Small intestine (tissue), 7 donors: ENCODE results near the gene KRTAP1-5. TPM values are rescaled to one million over a fixed set of nuclear protein-coding genes. Genes with fewer than 3 reads are reported as not detected.
"Not testable (repeated sequence)": the region's sequence is repeated elsewhere in the genome, so short reads cannot be mapped to it uniquely, and the experiment has no call there.

ENCODE experiments used
- DNase-seq, 2 donors: peaks; one replicate each; pipeline versions ENCODE4 v3.0.0 to v3.0.0-alpha.2; 2013
- FAIRE-seq: peaks from 2 replicates; lab custom pipeline; 2012; peaks lifted over from hg19 to GRCh38; lab: Jason Lieb, UNC
- H3K27ac ChIP-seq, 3 donors: one replicate each; pipeline ENCODE4 v1.5.1; 2013; ENCODE audit warnings: low read length in 2 of 3, mild to moderate bottlenecking in 2 of 3, control low read depth in 1 of 3, inconsistent platforms in 1 of 3, low read depth in 1 of 3, moderate library complexity in 1 of 3
- H3K27me3 ChIP-seq, 3 donors: one replicate each; pipeline ENCODE4 v1.6.1; 2013; ENCODE audit warnings: low read length in 3 of 3, inconsistent platforms in 1 of 3; ENCODE audit not compliant: control insufficient read depth in 3 of 3, insufficient read depth in 3 of 3
- H3K36me3 ChIP-seq, 3 donors: one replicate each; pipeline ENCODE4 v1.6.1; 2013; ENCODE audit warnings: low read length in 3 of 3, inconsistent platforms in 1 of 3, low read depth in 1 of 3, mild to moderate bottlenecking in 1 of 3, moderate library complexity in 1 of 3; ENCODE audit not compliant: control insufficient read depth in 3 of 3, insufficient read depth in 2 of 3
- H3K4me1 ChIP-seq, 3 donors: one replicate each; pipeline ENCODE4 v1.6.1; 2013; ENCODE audit warnings: low read length in 2 of 3, inconsistent platforms in 1 of 3, low read depth in 1 of 3, mild to moderate bottlenecking in 1 of 3, moderate library complexity in 1 of 3; ENCODE audit not compliant: control insufficient read depth in 3 of 3, insufficient read depth in 2 of 3
- H3K4me3 ChIP-seq, 3 donors: one replicate each; pipeline ENCODE4 v1.5.1; 2013; ENCODE audit warnings: low read length in 3 of 3, control low read depth in 1 of 3, inconsistent platforms in 1 of 3, low read depth in 1 of 3, mild to moderate bottlenecking in 1 of 3, moderate library complexity in 1 of 3
- H3K9me3 ChIP-seq, 2 donors: one replicate each; pipeline ENCODE4 v1.6.1; 2013; ENCODE audit warnings: low read depth in 1 of 2, low read length in 1 of 2; ENCODE audit not compliant: control insufficient read depth in 2 of 2, insufficient read depth in 1 of 2
- WGBS, 3 donors: extraction: QIAGEN DNeasy Blood & Tissue Kit; methylation state at CpG; one replicate each; pipeline ENCODE4 v1.1.7; 2013; 5-methylcytosine and 5-hydroxymethylcytosine counted together
- polyA plus RNA-seq, 4 donors: library from polyadenylated mRNA; stranded (reverse) in 3 of 4; unstranded in 1 of 4; fragments of 200-250 nt in 3 of 4; fragments of 120-200 nt in 1 of 4; gene quantifications; one replicate each; pipeline versions ENCODE4 v1.2.1 to v1.2.3, GENCODE V29; 2013
- donor health status: healthy with polysubstance abuse.
- donor health status: control.
- donor health status: control.
- donor health status: Bipolar disorder and iron deficiency.
- donor health status: healthy.

Gene KRTAP1-5
- polyA plus RNA-seq, 4 donors, result 0.04 TPM; not detected in 3

- not testable (repeated sequence) for H3K27me3 ChIP-seq, H3K9me3 ChIP-seq, DNase-seq, H3K4me1 ChIP-seq, H3K4me3 ChIP-seq, H3K36me3 ChIP-seq, H3K27ac ChIP-seq, FAIRE-seq
- WGBS, 3 donors, result 13 to 43% (median 21%) methylated on average over 1 of the region's 6 CpGs
These were observed 28.1 kb upstream of the KRTAP1-5 start, which contains the start of gene KRTAP2-2 for GRCh38 chr17:41055130-41055529. KRTAP2-2 (minus strand) TSS chr17:41055230; CDS start chr17:41055211, 19 bp downstream.

DNA sequence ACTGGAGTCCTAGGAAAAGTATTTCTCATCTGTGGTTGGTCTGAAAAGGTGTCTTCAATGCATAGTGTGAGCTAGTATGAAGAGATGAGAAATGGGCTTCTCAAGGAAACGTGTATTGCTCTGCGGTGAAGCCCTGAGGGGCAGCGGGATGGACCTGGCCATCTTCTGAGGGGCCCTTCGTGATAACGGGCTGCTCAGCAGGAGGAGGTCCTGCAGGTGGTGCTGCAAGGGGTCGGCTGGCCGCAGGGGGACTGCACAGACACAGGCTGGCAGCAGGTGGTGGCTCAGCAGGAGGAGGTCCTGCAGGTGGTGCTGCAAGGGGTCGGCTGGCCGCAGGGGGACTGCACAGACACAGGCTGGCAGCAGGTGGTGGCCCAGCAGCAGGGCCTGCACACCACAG is 27.5 kb upstream of the KRTAP1-5 start:
- H3K9me3 ChIP-seq, H3K36me3 ChIP-seq, H3K27me3 ChIP-seq, DNase-seq, FAIRE-seq, H3K4me1 ChIP-seq, H3K27ac ChIP-seq, H3K4me3 ChIP-seq: not testable (repeated sequence)
- WGBS, 3 donors, result 65 to 69% (median 69%) methylated on average over 5 to 9 of the region's 9 CpGs

DNA sequence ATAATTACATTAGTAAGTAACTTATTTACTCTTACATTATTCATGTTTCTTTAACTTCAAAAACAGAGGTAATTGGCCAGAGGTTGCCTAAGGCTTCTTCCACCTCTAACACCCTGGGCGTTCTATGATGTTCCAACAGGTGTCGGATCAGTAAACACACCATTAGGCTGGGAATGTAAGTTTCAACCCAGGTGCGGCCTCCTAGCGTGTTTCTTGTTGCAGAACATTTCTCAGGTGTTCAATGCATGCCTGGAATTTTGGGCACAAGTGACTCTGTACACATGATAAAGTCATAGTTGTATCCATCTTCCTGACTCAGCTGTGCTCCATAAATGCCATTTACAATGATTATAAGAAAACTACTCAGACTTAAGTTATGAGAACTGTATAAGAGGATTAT is 27.0 kb upstream of the KRTAP1-5 start:
- Histone ChIP-seq H3K27me3 (peaks cover 0 to 4% (median 3%) of the 10 kb centered on the region in 3 donors), H3K9me3 (no peaks in the 10 kb centered on the region), H3K4me1 (no peaks in the 10 kb centered on the region), H3K36me3 (no peaks in the 10 kb centered on the region), H3K4me3 (no peak overlapping the region), H3K27ac (no peak overlapping the region)
- FAIRE-seq (no peak), DNase-seq (no peak)
- WGBS, 3 donors, result 86 to 89% (median 87%) methylated on average over 4 of the region's 4 CpGs

GRCh38 chr17:41052566-41052965 is 25.6 kb upstream of the KRTAP1-5 start:
- H3K27ac ChIP-seq, result no peak overlapping the region
- H3K9me3 ChIP-seq, result no peaks in the 10 kb centered on the region
- no peak overlapping the region for H3K4me3 ChIP-seq
- DNase-seq (no peak), FAIRE-seq (no peak)
- no peaks in the 10 kb centered on the region for H3K4me1 ChIP-seq
- peaks cover 0 to 8% (median 7%) of the 10 kb centered on the region in 3 donors for H3K27me3 ChIP-seq
- no peaks in the 10 kb centered on the region for H3K36me3 ChIP-seq

DNA sequence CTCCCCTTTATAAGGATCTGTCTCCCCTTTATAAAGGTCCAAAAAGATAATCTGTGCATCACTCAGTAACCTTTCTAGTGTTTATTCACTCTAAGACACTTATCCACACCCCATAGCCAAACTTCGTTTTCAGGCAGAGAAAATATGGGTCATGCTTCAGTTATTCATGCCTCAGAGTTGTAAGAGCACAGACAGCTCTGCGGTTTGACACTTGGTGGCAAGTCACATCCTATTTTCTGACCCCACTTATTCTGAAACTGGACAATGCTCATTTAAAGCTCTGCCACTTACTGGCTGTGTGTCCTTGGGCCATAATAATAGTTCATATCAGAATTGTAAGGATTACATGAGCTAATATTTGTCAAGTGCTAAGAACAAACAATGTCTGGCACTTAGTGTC is 22.1 kb upstream of the KRTAP1-5 start:
- Histone ChIP-seq H3K27ac (no peak overlapping the region), H3K4me3 (no peak overlapping the region), H3K9me3 (no peaks in the 10 kb centered on the region), H3K27me3 (peaks cover 0 to 10% (median 9%) of the 10 kb centered on the region in 3 donors), H3K36me3 (no peaks in the 10 kb centered on the region), H3K4me1 (no peaks in the 10 kb centered on the region)
- no peak for FAIRE-seq
- WGBS, 3 donors, result 40 to 59% (median 49%) methylated on average over 2 of the region's 2 CpGs
- DNase-seq, result no peak

DNA sequence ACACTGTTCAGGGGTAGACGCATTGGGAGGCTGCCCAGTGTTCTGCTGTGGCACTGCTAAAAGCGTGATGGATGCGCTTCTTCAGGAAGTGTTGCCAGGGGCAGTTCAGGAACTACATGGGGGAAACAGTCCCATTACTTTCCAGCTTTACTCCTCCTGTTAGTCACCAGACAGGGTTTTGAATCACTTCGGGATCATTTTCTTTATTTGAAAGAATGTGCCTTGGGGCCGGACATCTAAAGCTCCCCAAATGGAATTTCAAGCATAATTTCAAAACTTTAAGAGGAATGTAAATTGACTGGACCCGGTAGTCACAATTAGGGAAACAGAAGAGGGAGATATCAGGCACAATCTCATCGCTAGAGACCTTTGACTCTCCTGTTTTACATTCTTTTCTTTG is 21.4 kb upstream of the KRTAP1-5 start:
- no peaks in the 10 kb centered on the region for H3K4me1 ChIP-seq
- H3K4me3 ChIP-seq, result no peak overlapping the region
- FAIRE-seq (no peak), DNase-seq (no peak)
- no peak overlapping the region for H3K27ac ChIP-seq
- H3K9me3 ChIP-seq, result no peaks in the 10 kb centered on the region
- peaks cover 0 to 10% (median 9%) of the 10 kb centered on the region in 3 donors for H3K27me3 ChIP-seq
- WGBS, 3 donors, result 58 to 61% (median 59%) methylated on average over 7 of the region's 7 CpGs
- H3K36me3 ChIP-seq, result no peaks in the 10 kb centered on the region

DNA sequence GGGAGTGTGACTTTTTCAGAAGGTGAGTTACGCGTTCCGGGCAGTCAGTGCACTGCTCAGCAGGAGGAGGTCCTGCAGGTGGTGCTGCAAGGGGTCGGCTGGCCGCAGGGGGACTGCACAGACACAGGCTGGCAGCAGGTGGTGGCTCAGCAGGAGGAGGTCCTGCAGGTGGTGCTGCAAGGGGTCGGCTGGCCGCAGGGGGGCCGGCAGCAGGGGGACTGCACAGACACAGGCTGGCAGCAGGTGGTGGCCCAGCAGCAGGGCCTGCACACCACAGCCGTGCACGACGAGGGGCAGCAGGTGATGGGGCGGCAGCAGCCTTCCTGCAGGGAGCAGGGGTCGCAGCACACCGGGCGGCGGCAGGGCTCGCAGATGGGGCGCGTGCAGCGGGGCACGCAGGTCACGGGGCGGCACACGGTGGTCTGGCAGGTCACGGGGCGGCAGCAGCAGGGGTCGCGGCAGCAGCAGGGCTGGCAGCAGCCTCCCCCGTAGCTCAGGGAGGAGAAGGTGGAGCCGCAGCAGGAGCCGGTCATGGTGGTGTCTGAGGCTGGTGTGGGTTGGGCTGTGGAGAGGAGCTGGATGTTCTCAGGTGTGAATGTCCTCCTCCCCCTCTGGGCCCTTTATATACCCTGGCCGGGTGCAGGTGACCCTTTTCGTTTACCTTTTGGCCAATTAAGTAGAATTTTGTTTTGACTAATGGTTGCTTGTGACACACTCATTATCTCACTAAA is 19.9 kb upstream of the KRTAP1-5 start, which contains the start of gene KRTAP2-1:
Gene KRTAP2-1 (minus strand): TSS at position 582 of the 731 bp plus-strand sequence. CDS start 49 bp downstream, at position 533.
- not testable (repeated sequence) for DNase-seq, H3K4me3 ChIP-seq, FAIRE-seq, H3K9me3 ChIP-seq, H3K36me3 ChIP-seq, H3K4me1 ChIP-seq, H3K27ac ChIP-seq
- H3K27me3 ChIP-seq, result peaks cover 0 to 10% (median 9%) of the 10 kb centered on the region in 3 donors
- 51 to 66% (median 52%) methylated on average over 7 to 10 of the region's 33 CpGs for WGBS, 3 donors

DNA sequence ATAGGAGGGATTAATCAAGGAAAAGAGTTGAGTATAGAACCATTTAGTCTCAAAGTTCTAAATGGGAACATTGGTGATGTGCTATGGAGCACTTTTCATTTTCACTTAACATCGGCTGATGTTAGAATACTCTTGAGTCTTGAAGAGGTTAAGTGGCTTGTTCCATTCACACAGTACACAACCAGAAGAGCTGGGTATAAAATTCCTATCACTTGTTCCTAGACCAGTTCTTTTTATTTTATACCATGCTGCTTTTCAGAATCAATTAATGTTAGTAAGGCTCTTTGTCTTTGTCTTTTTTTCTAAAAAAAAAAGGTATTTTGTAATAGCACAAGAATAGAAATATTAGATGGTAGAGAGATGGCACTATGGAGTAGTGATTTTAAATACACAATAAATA is 15.9 kb upstream of the KRTAP1-5 start:
- Histone ChIP-seq H3K36me3 (no peaks in the 10 kb centered on the region), H3K27me3 (peaks cover 0 to 7% (median 2%) of the 10 kb centered on the region in 3 donors), H3K4me1 (no peaks in the 10 kb centered on the region), H3K4me3 (no peak overlapping the region), H3K27ac (no peak overlapping the region), H3K9me3 (no peaks in the 10 kb centered on the region)
- no peak for FAIRE-seq
- 98 to 100% (median 100%) methylated on average over 1 of the region's 1 CpG for WGBS, 3 donors
- DNase-seq, result no peak
